Ascending aorta (tissue), 2 donors: ENCODE data around the gene PCDHA11. TPM values are rescaled to one million over a fixed set of nuclear protein-coding genes. Genes with fewer than 3 reads are reported as not detected.

Source experiments
- DNase-seq, 2 donors: peaks; one replicate each; pipeline ENCODE4 v3.0.0-alpha.2; 2019; ENCODE audit warnings: low spot score in 2 of 2
- H3K27ac ChIP-seq, 2 donors: fragments of 200-600 bp; sonication (generic); one replicate each; pipeline ENCODE4 v1.5.1; 2016 to 2017; ENCODE audit warnings: mild to moderate bottlenecking in 1 of 2
- H3K27me3 ChIP-seq: fragments of 200-600 bp; sonication (generic); one replicate; pipeline ENCODE4 v1.5.1; 2017
- H3K36me3 ChIP-seq, 2 donors: fragments of 200-600 bp; sonication (generic); one replicate each; pipeline ENCODE4 v1.5.1; 2016
- H3K4me1 ChIP-seq, 2 donors: fragments of 200-600 bp; sonication (generic); one replicate each; pipeline ENCODE4 v1.5.1; 2016 to 2017; ENCODE audit warnings: mild to moderate bottlenecking in 1 of 2
- H3K4me3 ChIP-seq, 2 donors: fragments of 200-600 bp; sonication (generic); one replicate each; pipeline ENCODE4 v1.5.1; 2016 to 2017; ENCODE audit warnings: mild to moderate bottlenecking in 1 of 2
- H3K9me3 ChIP-seq, 2 donors: fragments of 200-600 bp; sonication (generic); one replicate each; pipeline ENCODE4 v1.5.1; 2016
- CTCF ChIP-seq, 3 experiments: fragments of 200-600 bp in 2 of 3; fragments of 450-650 bp in 1 of 3; sonication (generic) in 2 of 3; IDR thresholded peaks; one replicate each; pipeline ENCODE4 v1.5.1; 2016 to 2019; ENCODE audit warnings: antibody characterized with exemption in 3 of 3, mild to moderate bottlenecking in 1 of 3, moderate library complexity in 1 of 3
- intact Hi-C: fragments of 100-400 bp; cut with DNase I; formaldehyde crosslinking; loops from one replicate; pipeline ENCODE4 v1.15.1; 2023
- total RNA-seq: library from RNA; depleted of rRNA; stranded (reverse); fragments of >200 nt; gene quantifications from one replicate; pipeline ENCODE4 v1.1.0, GENCODE V29; 2016

Gene PCDHA11
- total RNA-seq, 1 donor from 2014 or later = not detected

DNA sequence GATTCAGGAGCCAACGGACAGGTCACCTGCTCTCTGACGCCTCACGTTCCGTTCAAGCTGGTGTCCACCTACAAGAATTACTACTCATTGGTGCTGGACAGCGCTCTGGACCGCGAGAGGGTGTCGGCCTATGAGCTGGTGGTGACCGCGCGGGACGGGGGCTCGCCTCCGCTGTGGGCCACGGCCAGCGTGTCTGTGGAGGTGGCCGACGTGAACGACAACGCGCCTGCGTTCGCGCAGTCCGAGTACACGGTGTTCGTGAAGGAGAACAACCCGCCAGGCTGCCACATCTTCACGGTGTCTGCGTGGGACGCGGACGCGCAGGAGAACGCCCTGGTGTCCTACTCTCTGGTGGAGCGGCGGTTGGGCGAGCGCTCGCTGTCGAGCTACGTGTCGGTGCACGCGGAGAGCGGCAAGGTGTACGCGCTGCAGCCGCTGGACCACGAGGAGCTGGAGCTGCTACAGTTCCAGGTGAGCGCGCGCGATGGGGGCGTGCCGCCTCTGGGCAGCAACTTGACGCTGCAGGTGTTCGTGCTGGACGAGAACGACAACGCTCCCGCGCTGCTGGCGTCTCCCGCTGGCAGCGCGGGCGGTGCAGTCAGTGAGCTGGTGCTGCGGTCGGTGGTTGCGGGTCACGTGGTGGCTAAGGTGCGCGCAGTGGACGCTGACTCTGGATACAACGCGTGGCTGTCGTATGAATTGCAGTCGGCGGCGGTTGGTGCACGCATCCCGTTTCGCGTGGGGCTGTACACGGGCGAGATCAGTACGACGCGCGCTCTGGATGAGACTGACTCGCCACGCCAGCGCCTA lies 11.4 kb upstream of the PCDHA11 start:
- no peak for TF ChIP-seq CTCF (IDR thresholded peaks at IDR 0.05)
- no peaks in the 10 kb centered on the region for H3K27me3 ChIP-seq
- peaks cover 33 to 52% of the 10 kb centered on the region in 2 donors for H3K9me3 ChIP-seq
- H3K36me3 ChIP-seq = no peaks in the 10 kb centered on the region
- DNase-seq = no peak
- H3K4me1 ChIP-seq = no peaks in the 10 kb centered on the region
- intact Hi-C loops = no loop called here
- H3K4me3 ChIP-seq = no peak overlapping the region
- H3K27ac ChIP-seq = no peak overlapping the region

DNA sequence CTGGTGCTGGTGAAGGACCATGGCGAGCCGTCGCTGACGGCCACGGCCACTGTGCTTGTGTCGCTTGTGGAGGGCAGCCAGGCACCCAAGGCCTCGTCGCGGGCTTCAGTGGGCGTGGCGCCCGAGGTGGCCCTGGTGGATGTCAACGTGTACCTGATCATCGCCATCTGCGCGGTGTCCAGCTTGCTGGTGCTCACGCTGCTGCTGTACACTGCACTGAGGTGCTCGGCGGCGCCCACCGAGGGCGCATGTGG lies 10.8 kb upstream of the PCDHA11 start:
- peaks cover 38 to 58% of the 10 kb centered on the region in 2 donors for H3K9me3 ChIP-seq
- TF ChIP-seq CTCF (IDR thresholded peaks at IDR 0.05) = no peak
- intact Hi-C loops = no loop called here

DNA sequence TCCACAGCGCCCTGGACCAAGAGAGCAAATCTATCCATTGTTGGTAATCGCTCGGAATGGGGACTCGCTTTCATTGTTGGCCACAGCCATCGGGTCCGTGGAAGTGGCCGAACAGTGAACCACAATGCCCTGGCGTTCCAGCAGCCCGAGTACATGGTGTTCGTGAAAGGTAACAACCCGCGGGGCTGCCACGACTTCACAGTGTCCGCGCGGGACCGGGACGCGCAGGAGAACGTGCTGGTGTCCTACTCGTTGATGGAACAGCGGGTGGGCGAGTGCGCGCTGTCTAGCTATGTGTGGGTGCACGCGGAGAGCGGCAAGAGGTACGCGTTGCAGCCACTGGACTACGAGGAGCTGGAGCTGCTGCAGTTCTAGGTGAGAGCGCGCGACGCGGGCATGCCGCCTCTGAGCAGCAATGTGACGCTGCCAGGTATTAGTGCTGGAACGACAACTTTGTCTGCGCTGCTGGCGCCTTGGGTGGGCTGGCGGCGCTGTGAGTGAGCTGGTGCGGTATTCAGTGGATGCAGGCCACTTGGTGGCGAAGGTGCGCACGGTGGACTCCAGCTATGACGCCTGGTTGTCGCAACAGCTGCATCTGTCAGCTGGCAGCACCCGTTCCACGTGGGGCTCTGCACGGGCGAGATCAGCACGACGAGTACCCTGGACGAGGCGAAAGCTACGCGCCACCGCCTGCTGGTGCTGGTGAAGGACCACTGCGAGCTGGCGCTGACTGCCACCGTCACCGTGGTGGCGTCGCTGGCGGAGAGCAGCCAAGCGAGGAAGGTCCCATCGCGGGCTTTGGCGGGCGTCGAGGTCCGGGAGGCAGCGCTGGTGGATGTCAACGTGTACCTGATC lies 6.1 kb upstream of the PCDHA11 start:
- intact Hi-C loops = no loop called here
- TF ChIP-seq CTCF (IDR thresholded peaks at IDR 0.05) = no peak
- DNase-seq = no peak
- Histone ChIP-seq H3K4me1 (no peaks in the 10 kb centered on the region), H3K36me3 (no peaks in the 10 kb centered on the region), H3K9me3 (peaks cover 28 to 55% of the 10 kb centered on the region in 2 donors), H3K4me3 (no peak overlapping the region), H3K27me3 (no peaks in the 10 kb centered on the region), H3K27ac (no peak overlapping the region)

More for the DNA sequence above, 10.8 kb upstream of the PCDHA11 start:
- Histone ChIP-seq H3K4me1 (no peaks in the 10 kb centered on the region), H3K36me3 (no peaks in the 10 kb centered on the region), H3K27me3 (no peaks in the 10 kb centered on the region), H3K4me3 (no peak overlapping the region), H3K27ac (no peak overlapping the region)
- DNase-seq = no peak

- no peak overlapping the region for H3K27ac ChIP-seq
- TF ChIP-seq CTCF (IDR thresholded peaks at IDR 0.05) = no peak
- no peaks in the 10 kb centered on the region for H3K4me1 ChIP-seq
- no peak for DNase-seq
- intact Hi-C loops = no loop called here
- H3K4me3 ChIP-seq = no peak overlapping the region
- H3K9me3 ChIP-seq = peaks cover 8 to 41% of the 10 kb centered on the region in 2 donors
- H3K27me3 ChIP-seq = no peaks in the 10 kb centered on the region
- H3K36me3 ChIP-seq = no peaks in the 10 kb centered on the region
Measured at GRCh38 chr5:140869555-140869886, 764 bp downstream of the PCDHA11 start.

DNA sequence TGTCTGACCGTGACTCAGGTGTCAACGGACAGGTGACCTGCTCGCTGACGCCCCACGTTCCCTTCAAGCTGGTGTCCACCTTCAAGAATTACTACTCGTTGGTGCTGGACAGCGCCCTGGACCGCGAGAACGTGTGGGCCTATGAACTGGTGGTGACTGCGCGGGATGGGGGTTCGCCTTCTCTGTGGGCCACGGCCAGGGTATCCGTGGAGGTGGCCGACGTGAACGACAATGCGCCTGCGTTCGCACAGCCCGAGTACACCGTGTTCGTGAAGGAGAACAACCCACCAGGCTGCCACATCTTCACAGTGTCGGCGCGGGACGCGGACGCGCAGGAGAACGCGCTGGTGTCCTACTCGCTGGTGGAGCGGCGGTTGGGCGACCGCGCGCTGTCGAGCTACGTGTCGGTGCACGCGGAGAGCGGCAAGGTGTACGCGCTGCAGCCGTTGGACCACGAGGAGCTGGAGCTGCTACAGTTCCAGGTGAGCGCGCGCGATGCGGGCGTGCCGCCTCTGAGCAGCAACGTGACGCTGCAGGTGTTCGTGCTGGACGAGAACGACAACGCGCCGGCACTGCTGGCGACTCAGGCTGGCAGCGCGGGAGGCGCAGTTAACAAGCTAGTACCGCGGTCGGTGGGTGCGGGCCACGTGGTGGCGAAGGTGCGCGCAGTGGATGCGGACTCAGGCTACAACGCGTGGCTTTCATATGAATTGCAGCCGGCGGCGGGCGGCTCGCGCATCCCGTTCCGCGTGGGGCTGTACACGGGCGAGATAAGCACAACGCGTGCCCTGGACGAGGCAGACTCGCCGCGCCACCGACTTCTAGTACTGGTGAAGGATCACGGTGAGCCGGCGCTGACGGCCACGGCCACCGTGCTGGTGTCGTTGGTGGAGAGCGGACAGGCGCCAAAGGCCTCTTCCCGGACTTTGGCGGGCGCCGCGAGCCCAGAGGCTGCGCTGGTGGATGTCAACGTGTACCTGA lies 1.8 kb downstream of the PCDHA11 start:
- Histone ChIP-seq H3K4me1 (no peaks in the 10 kb centered on the region), H3K27me3 (no peaks in the 10 kb centered on the region), H3K36me3 (no peaks in the 10 kb centered on the region), H3K4me3 (no peak overlapping the region), H3K9me3 (peaks cover 12 to 48% of the 10 kb centered on the region in 2 donors), H3K27ac (no peak overlapping the region)
- intact Hi-C loops = no loop called here
- DNase-seq = no peak
- TF ChIP-seq CTCF (IDR thresholded peaks at IDR 0.05) = no peak
